GM06990 (cell line): ENCODE measurements around the gene NDUFC1.
"Not testable (repeated sequence)": the region's sequence is repeated elsewhere in the genome, so short reads cannot be mapped to it uniquely, and the experiment has no call there.

Experiments
- DNase-seq: peaks from one replicate; pipeline ENCODE4 v3.0.0-alpha.2; 2011; ENCODE audit not compliant: insufficient read length; ENCODE audit errors: extremely low read depth
- H3K27me3 ChIP-seq: replicated peaks from 2 replicates; pipeline ENCODE4 v1.6.0; 2011; ENCODE audit warnings: low read length; ENCODE audit not compliant: control insufficient read depth, insufficient read depth
- H3K36me3 ChIP-seq: 2 replicates; pipeline ENCODE4 v1.5.1; 2011; ENCODE audit warnings: low read length; ENCODE audit not compliant: control insufficient read depth, insufficient read depth
- H3K4me3 ChIP-seq: replicated peaks from 2 replicates; pipeline ENCODE4 v1.5.1; 2011; ENCODE audit warnings: low read depth, mild to moderate bottlenecking, control low read depth, low read length
- TF ChIP-seq, protein P1 (sequence below): IDR thresholded peaks from 2 replicates; pipeline ENCODE4 v1.5.1; 2011; ENCODE audit warnings: low read length, control low read depth, mild to moderate bottlenecking, inconsistent platforms; ENCODE audit not compliant: insufficient read depth, poor library complexity, severe bottlenecking

NDUFC1 gene

GRCh38 chr4:139267301-139267700, 35.0 kb downstream of the NDUFC1 start:
- no peak for DNase-seq
- TF ChIP-seq, protein P1, sequence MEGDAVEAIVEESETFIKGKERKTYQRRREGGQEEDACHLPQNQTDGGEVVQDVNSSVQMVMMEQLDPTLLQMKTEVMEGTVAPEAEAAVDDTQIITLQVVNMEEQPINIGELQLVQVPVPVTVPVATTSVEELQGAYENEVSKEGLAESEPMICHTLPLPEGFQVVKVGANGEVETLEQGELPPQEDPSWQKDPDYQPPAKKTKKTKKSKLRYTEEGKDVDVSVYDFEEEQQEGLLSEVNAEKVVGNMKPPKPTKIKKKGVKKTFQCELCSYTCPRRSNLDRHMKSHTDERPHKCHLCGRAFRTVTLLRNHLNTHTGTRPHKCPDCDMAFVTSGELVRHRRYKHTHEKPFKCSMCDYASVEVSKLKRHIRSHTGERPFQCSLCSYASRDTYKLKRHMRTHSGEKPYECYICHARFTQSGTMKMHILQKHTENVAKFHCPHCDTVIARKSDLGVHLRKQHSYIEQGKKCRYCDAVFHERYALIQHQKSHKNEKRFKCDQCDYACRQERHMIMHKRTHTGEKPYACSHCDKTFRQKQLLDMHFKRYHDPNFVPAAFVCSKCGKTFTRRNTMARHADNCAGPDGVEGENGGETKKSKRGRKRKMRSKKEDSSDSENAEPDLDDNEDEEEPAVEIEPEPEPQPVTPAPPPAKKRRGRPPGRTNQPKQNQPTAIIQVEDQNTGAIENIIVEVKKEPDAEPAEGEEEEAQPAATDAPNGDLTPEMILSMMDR = no peak
- no peak overlapping the region for H3K4me3 ChIP-seq
- no peaks in the 10 kb centered on the region for H3K36me3 ChIP-seq
- H3K27me3 ChIP-seq = no peaks in the 10 kb centered on the region

- Histone ChIP-seq H3K4me3 (no peak overlapping the region; the same call in 1 of the 2 replicates), H3K36me3 (no peaks in the 10 kb centered on the region), H3K27me3 (no peaks in the 10 kb centered on the region)
- peak; percentile 88 for DNase-seq
- TF ChIP-seq, protein P1 = no peak
Observed at GRCh38 chr4:139266583-139267257, 35.6 kb downstream of the NDUFC1 start.

DNA sequence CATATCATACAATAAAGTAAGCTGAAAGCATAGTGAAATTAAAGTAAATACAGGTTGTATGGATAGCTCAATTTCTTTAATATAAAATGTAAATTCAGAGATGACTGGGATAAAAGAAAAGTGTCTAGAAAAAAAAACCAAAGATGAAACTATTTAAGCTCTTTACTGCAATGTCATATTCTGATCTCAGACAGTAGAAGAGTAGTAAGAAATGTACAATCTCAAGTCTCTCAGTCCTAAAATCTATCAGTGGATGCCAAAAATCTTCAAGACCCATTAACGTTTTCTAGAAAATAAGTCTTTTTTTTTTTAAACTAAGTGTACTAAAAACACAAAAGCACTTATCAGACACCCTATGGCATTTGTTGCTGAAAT, 36.1 kb downstream of the NDUFC1 start:
- no peaks in the 10 kb centered on the region for H3K36me3 ChIP-seq
- TF ChIP-seq, protein P1 = no peak
- H3K4me3 ChIP-seq = no peak overlapping the region; the same call in 1 of the 2 replicates
- no peaks in the 10 kb centered on the region for H3K27me3 ChIP-seq
- DNase-seq = no peak

- no peak for DNase-seq
- H3K36me3 ChIP-seq = no peaks in the 10 kb centered on the region
- H3K4me3 ChIP-seq = no peak overlapping the region
- TF ChIP-seq, protein P1 = no peak
- no peaks in the 10 kb centered on the region for H3K27me3 ChIP-seq
Observed at GRCh38 chr4:139265654-139266053, 36.6 kb downstream of the NDUFC1 start.

GRCh38 chr4:139256349-139256748, 45.9 kb downstream of the NDUFC1 start:
- TF ChIP-seq, protein P1 = no peak
- Histone ChIP-seq H3K36me3 (no peaks in the 10 kb centered on the region), H3K27me3 (no peaks in the 10 kb centered on the region), H3K4me3 (no peak overlapping the region)
- no peak for DNase-seq

GRCh38 chr4:139255581-139255980, 46.7 kb downstream of the NDUFC1 start:
- H3K36me3 ChIP-seq, H3K27me3 ChIP-seq, H3K4me3 ChIP-seq, DNase-seq: not testable (repeated sequence)
